HFFc6 (cell line): ENCODE measurements around the gene IL18R1. TPM values are rescaled to one million over a fixed set of nuclear protein-coding genes. Genes with fewer than 3 reads are reported as not detected.

Source experiments
- DNase-seq: peaks from one replicate; pipeline ENCODE4 v3.0.0-alpha.2; 2018
- H3K27ac Mint-ChIP-seq: 2 replicates; pipeline ENCODE4 v1.8.0; 2020; ENCODE audit warnings: mild to moderate bottlenecking, mixed read lengths
- H3K27me3 Mint-ChIP-seq: 2 replicates; pipeline ENCODE4 v1.8.0; 2021; ENCODE audit warnings: mild to moderate bottlenecking, moderate library complexity, mixed read lengths; ENCODE audit not compliant: insufficient read depth
- H3K36me3 Mint-ChIP-seq: 2 replicates; pipeline ENCODE4 v1.8.0; 2021; ENCODE audit warnings: low read depth, mixed read lengths
- H3K4me1 Mint-ChIP-seq: 2 replicates; pipeline ENCODE4 v1.8.0; 2020; ENCODE audit warnings: low read depth, mixed read lengths
- H3K4me3 Mint-ChIP-seq: 2 replicates; pipeline ENCODE4 v1.8.0; 2020; ENCODE audit warnings: mild to moderate bottlenecking, moderate library complexity, mixed read lengths
- H3K9me3 Mint-ChIP-seq: 2 replicates; pipeline ENCODE4 v1.8.0; 2020; ENCODE audit warnings: mild to moderate bottlenecking, mixed read lengths
- total RNA-seq, 6 experiments: library from RNA; stranded (reverse); fragmentation: NEBNext Ultra II Directional; extraction: Animal tissue kit (Norgen Biotek cat#: 25700); gene quantifications; 2 replicates in 1 of 6; 3 replicates in 5 of 6; pipeline ENCODE4 v1.2.3, GENCODE V29; 2021
- TF ChIP-seq, protein P1 (sequence below): fragments of 200-600 bp; sonication (generic); IDR thresholded peaks from 2 replicates; pipeline ENCODE4 v1.5.0; 2021; ENCODE audit warnings: antibody characterized with exemption, mild to moderate bottlenecking

The IL18R1 gene
- total RNA-seq, 6 experiments from 2014 or later = not detected

DNA sequence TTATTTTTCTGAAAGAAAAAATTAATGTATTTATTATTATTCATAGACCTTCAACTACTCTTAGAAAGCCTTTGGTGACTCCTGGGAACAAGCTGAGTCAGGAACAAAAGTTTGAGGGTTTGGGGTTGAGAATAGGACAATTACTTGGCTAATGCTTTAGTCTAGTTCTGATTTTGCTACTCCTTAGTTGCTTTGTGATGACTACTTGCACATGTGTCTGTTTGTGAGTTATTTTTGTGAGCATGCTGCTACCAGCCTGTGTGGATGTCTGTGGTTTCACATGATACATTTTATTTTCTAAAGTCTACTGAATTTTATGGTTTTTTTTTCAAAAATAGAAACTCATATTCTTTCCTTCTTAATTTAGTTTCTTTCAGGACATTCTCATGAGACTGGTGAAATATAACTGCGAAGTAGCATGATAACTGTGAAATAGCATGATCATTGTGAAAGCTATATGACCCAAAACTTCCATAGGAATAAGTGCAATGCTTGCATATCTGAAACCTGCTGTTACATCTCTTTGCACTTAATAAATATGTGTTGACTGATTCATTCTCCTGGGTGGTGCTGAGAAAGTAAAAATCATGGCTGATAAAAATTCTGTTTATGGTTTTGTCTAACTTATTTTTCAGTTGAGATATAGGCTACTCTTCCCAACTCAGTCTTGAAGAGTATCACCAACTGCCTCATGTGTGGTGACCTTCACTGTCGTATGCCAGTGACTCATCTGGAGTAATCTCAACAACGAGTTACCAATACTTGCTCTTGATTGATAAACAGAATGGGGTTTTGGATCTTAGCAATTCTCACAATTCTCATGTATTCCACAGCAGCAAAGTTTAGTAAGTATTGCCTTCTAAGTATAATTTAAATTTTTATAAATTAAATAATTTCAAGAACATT, 17.9 kb upstream of the IL18R1 start:
- Mint-ChIP-seq H3K36me3 (no peaks in the 10 kb centered on the region), H3K4me1 (no peaks in the 10 kb centered on the region), H3K9me3 (no peaks in the 10 kb centered on the region), H3K27me3 (peaks cover 5% of the 10 kb centered on the region; the same call in 1 of the 2 replicates), H3K4me3 (no peak overlapping the region), H3K27ac (no peak overlapping the region)
- TF ChIP-seq, protein P1, sequence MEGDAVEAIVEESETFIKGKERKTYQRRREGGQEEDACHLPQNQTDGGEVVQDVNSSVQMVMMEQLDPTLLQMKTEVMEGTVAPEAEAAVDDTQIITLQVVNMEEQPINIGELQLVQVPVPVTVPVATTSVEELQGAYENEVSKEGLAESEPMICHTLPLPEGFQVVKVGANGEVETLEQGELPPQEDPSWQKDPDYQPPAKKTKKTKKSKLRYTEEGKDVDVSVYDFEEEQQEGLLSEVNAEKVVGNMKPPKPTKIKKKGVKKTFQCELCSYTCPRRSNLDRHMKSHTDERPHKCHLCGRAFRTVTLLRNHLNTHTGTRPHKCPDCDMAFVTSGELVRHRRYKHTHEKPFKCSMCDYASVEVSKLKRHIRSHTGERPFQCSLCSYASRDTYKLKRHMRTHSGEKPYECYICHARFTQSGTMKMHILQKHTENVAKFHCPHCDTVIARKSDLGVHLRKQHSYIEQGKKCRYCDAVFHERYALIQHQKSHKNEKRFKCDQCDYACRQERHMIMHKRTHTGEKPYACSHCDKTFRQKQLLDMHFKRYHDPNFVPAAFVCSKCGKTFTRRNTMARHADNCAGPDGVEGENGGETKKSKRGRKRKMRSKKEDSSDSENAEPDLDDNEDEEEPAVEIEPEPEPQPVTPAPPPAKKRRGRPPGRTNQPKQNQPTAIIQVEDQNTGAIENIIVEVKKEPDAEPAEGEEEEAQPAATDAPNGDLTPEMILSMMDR = no peak
- no peak for DNase-seq

DNA sequence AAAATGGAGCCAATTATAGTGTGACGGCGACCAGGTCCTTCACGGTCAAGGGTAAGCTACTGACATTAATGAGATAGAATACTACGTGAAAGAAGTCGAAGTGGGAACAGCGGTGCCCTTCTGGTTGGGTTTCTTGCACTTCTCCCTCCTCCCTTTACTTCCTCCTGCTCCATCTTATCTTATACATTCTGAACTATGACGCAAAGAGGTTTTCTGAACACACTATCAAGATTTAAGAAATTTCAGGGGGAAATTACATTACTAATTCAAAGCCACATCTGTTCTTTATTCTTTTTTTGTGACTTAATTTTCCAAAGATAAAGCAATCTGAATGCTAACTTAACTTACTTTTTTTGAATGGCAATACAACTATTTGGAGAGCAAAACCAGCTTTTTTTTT, 14.8 kb upstream of the IL18R1 start:
- no peak for DNase-seq
- no peaks in the 10 kb centered on the region for H3K4me1 Mint-ChIP-seq
- H3K36me3 Mint-ChIP-seq = no peaks in the 10 kb centered on the region
- H3K27me3 Mint-ChIP-seq = no peaks in the 10 kb centered on the region
- H3K9me3 Mint-ChIP-seq = no peaks in the 10 kb centered on the region
- TF ChIP-seq, protein P1 = no peak
- no peak overlapping the region for H3K4me3 Mint-ChIP-seq
- H3K27ac Mint-ChIP-seq = no peak overlapping the region

DNA sequence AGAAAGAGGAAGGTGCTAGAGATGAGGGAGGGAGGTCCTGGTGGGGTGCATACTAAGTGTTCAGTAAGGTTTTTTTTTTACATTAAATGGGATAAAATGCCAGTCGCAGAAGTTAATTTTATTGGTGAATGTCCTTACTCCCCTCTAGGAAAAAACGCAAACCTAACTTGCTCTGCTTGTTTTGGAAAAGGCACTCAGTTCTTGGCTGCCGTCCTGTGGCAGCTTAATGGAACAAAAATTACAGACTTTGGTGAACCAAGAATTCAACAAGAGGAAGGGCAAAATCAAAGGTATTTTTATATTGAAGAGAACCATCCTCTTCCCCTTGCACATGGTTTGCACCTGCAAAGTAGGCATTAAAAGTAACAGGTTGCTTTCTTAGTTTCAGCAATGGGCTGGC, 12.7 kb upstream of the IL18R1 start:
- Mint-ChIP-seq H3K4me1 (no peaks in the 10 kb centered on the region), H3K4me3 (no peak overlapping the region), H3K36me3 (no peaks in the 10 kb centered on the region), H3K9me3 (no peaks in the 10 kb centered on the region), H3K27ac (no peak overlapping the region), H3K27me3 (no peaks in the 10 kb centered on the region; the same call in 1 of the 2 replicates)
- DNase-seq = no peak
- TF ChIP-seq, protein P1 = peak; percentile 14; the same call in 1 of the 2 replicates

DNA sequence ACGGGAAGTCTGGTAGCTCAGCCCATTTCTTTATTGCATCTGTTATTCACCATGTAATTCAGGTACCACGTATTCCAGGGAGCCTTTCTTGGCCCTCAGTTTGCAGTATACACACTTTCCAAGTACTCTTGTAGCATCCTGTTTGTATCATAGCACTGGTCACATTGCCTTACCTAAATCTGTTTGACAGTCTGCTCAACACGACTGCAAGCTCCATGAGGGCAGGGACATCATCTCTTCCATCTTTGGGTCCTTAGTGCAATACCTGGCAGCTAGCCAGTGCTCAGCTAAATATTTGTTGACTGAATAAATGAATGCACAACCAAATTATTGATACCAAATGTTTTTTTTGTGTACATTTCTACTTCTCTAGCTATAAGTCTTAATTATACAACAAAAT, 11.2 kb upstream of the IL18R1 start:
- Mint-ChIP-seq H3K27me3 (no peaks in the 10 kb centered on the region; the same call in 1 of the 2 replicates), H3K27ac (no peak overlapping the region), H3K4me1 (no peaks in the 10 kb centered on the region), H3K9me3 (no peaks in the 10 kb centered on the region), H3K4me3 (no peak overlapping the region), H3K36me3 (no peaks in the 10 kb centered on the region)
- TF ChIP-seq, protein P1 = no peak
- DNase-seq = no peak

DNA sequence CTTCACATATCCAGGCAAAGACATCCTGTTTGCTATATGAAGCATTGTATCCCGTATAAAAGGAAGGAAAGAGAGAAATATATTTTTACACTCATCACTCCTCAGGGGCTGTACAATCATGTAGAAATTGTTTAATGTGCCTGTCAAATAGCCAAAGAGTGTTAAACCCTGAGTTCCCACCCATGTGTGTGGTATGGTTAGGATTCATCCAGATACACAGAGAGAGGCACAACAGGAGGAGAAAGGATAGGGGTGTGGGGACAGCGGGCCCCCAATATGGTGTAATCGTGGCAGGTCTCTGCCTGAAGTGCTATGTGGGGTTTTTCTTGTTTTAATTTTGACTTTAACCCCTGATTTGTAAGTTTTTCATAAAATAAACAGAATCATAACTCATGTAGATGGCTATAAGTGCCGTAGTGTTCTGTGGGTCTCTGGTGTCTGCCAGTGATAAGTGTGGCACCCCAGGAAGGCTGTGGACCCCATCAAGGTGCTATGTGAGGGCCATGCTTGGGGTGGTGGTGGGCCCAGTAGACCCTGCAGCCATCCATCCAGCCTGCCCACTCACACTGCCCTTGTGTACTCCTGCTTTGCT, 10.2 kb upstream of the IL18R1 start:
- DNase-seq = no peak
- TF ChIP-seq, protein P1 = no peak
- Mint-ChIP-seq H3K9me3 (no peaks in the 10 kb centered on the region), H3K4me3 (no peak overlapping the region), H3K27ac (no peak overlapping the region), H3K4me1 (no peaks in the 10 kb centered on the region), H3K27me3 (no peaks in the 10 kb centered on the region; the same call in 1 of the 2 replicates), H3K36me3 (no peaks in the 10 kb centered on the region)
